Fibroblast of pulmonary artery (primary cell): ENCODE results near the gene RNF208.

ENCODE experiments used
- DNase-seq: peaks from one replicate; pipeline ENCODE4 v3.0.0-alpha.2; 2010; ENCODE audit warnings: low read depth
- H3K4me3 ChIP-seq: replicated peaks from 2 replicates; pipeline ENCODE4 v1.5.1; 2011; ENCODE audit warnings: low read depth, mild to moderate bottlenecking, control low read depth, low read length, moderate library complexity
- TF ChIP-seq, protein P1 (sequence below): IDR thresholded peaks from 2 replicates; pipeline ENCODE4 v1.5.1; 2011; ENCODE audit warnings: mild to moderate bottlenecking, control low read depth, low read length, inconsistent platforms; ENCODE audit errors: missing control alignments

RNF208 gene

GRCh38 chr9:137218212-137218753, 3.8 kb downstream of the RNF208 start:
- H3K4me3 ChIP-seq = no peak overlapping the region
- TF ChIP-seq, protein P1, sequence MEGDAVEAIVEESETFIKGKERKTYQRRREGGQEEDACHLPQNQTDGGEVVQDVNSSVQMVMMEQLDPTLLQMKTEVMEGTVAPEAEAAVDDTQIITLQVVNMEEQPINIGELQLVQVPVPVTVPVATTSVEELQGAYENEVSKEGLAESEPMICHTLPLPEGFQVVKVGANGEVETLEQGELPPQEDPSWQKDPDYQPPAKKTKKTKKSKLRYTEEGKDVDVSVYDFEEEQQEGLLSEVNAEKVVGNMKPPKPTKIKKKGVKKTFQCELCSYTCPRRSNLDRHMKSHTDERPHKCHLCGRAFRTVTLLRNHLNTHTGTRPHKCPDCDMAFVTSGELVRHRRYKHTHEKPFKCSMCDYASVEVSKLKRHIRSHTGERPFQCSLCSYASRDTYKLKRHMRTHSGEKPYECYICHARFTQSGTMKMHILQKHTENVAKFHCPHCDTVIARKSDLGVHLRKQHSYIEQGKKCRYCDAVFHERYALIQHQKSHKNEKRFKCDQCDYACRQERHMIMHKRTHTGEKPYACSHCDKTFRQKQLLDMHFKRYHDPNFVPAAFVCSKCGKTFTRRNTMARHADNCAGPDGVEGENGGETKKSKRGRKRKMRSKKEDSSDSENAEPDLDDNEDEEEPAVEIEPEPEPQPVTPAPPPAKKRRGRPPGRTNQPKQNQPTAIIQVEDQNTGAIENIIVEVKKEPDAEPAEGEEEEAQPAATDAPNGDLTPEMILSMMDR = no peak
- no peak for DNase-seq

- no peak for DNase-seq
- no peak overlapping the region for H3K4me3 ChIP-seq
- TF ChIP-seq, protein P1 = no peak
Observed at GRCh38 chr9:137217276-137218211, 4.5 kb downstream of the RNF208 start.

DNA sequence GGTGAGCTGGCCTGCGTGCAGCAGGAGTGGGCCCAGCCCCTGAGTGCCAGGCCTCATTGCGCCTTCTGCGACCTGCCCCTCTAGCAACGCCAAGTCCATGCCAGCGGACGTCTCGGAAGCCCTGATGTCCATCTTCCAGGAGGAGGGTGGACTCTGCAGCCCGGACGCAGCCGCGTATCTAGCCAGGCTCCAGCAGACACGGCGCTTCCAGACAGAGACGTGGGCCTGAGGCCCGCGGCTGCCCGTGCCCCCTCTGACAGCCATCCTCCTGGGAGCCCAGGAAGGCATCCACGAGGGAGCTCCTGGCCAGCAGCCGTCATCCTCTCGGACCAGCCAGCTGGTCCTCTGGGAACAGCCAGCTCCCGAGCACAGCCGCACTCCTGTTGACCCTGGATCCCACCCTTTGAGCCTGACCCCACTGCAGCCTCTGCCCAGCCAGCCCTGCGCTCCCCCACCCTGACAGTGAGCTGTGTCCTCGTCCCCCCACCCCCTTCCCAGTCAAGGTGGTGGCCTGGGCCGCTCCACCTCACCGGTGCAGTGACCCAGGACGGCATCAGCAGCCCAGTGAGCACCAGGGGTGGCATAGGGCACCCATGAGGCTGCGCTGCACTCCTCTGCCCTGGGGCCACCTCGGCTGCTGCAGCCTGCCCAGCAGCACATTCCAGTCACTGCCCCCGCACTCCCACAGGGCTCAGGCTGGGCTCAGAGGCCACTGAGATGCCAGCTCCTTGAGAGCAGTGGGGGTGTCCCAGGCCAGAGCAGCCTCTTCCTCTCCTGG, 5.7 kb downstream of the RNF208 start:
- no peak for DNase-seq
- TF ChIP-seq, protein P1 = no peak
- H3K4me3 ChIP-seq = no peak overlapping the region

DNA sequence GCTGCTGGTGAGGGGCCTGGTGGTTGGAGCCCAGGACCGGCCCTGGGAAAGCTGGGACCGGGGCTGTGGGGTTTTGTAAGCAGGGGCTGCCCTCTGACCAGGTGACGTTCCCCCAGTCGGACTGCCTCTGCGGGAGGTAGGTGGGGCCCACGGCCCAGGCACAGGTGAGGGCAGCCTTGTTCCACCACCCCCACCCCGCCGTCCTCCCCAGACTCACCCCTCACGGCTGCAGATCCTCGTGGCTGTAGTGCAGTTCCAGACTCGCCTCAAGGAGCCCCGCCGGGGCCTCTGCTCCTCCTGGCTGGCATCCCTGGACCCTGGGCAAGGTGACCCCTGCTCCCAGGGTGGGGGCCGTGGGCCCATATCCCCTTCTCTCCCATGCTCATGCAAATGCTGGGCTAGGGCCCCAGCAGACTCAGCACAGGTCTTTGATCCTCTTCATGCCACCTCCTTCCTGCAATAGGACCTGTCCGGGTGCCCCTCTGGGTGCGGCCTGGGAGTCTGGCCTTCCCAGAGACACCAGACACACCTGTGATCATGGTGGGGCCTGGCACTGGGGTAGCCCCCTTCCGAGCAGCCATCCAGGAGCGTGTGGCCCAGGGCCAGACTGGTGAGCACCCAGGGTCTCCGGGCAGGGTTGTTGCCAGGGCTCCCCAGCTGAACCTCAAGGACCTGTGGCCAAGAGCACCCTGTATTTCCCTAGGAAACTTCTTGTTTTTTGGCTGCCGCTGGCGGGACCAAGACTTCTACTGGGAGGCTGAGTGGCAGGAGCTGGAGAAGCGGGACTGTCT, 6.6 kb downstream of the RNF208 start:
- TF ChIP-seq, protein P1 = no peak
- H3K4me3 ChIP-seq = no peak overlapping the region
- no peak for DNase-seq

- no peak overlapping the region for H3K4me3 ChIP-seq
- no peak for DNase-seq
- TF ChIP-seq, protein P1 = no peak
Observed at GRCh38 chr9:137214620-137215019, 7.4 kb downstream of the RNF208 start.
